ENCODE measurements around the gene DDX24.
A peak's percentile ranks its signal among the peaks of the same experiment; 100 is the strongest.

The DDX24 gene

GRCh38 chr14:94001501-94002396 is 79.3 kb downstream of the DDX24 start:
- DNase-seq: peak; percentile 73

GRCh38 chr14:94001016-94001415 is 80.0 kb downstream of the DDX24 start:
- no peak for DNase-seq

- no peak for DNase-seq
Measured at GRCh38 chr14:94000267-94000666, 80.7 kb downstream of the DDX24 start.

GRCh38 chr14:93999573-93999972 is 81.4 kb downstream of the DDX24 start:
- DNase-seq: no peak

GRCh38 chr14:93998871-93999403 is 82.1 kb downstream of the DDX24 start:
- DNase-seq: no peak

Data from stimulated activated CD4-positive, alpha-beta T cell treated with anti-CD3 and anti-CD28 coated beads, Interleukin-15, amount 100 ng/mL, for 24 hours (primary cell).